Muscle layer of colon (tissue), 2 donors: ENCODE measurements around the gene COPS9.

ENCODE experiments used
- H3K27ac ChIP-seq: one replicate; pipeline ENCODE4 v1.7.0; 2013; ENCODE audit warnings: low read depth, mild to moderate bottlenecking, low read length, moderate library complexity
- H3K27me3 ChIP-seq, 2 donors: one replicate each; pipeline ENCODE4 v1.7.0; 2013; ENCODE audit warnings: low read length in 2 of 2, mild to moderate bottlenecking in 2 of 2; ENCODE audit not compliant: insufficient read depth in 2 of 2, control insufficient read depth in 1 of 2
- H3K36me3 ChIP-seq: one replicate; pipeline ENCODE4 v1.7.0; 2013; ENCODE audit warnings: mild to moderate bottlenecking, low read length; ENCODE audit not compliant: insufficient read depth
- H3K4me1 ChIP-seq: one replicate; pipeline ENCODE4 v1.7.0; 2013; ENCODE audit warnings: mild to moderate bottlenecking, low read length; ENCODE audit not compliant: insufficient read depth
- H3K4me3 ChIP-seq, 2 donors: one replicate each; pipeline ENCODE4 v1.7.0; 2013; ENCODE audit warnings: low read length in 2 of 2, low read depth in 1 of 2, mild to moderate bottlenecking in 1 of 2, moderate library complexity in 1 of 2
- H3K9ac ChIP-seq: one replicate; pipeline ENCODE4 v1.7.0; 2013; ENCODE audit warnings: low read length
- H3K9me3 ChIP-seq: one replicate; pipeline ENCODE4 v1.7.0; 2013; ENCODE audit warnings: mild to moderate bottlenecking, low read length
- donor health status: abdominal sarcoma.
- donor health status: Adenocarcinoma of cecum.

The COPS9 gene

GRCh38 chr2:240121675-240122074 lies 14.4 kb downstream of the COPS9 start:
- Histone ChIP-seq H3K27me3 (no peaks in the 10 kb centered on the region), H3K4me3 (no peak overlapping the region), H3K9ac (no peak overlapping the region), H3K36me3 (no peaks in the 10 kb centered on the region), H3K27ac (no peak overlapping the region), H3K9me3 (no peaks in the 10 kb centered on the region), H3K4me1 (no peaks in the 10 kb centered on the region)

- Histone ChIP-seq H3K36me3 (no peaks in the 10 kb centered on the region), H3K27me3 (no peaks in the 10 kb centered on the region), H3K4me3 (no peak overlapping the region), H3K9ac (no peak overlapping the region), H3K4me1 (no peaks in the 10 kb centered on the region), H3K9me3 (no peaks in the 10 kb centered on the region), H3K27ac (no peak overlapping the region)
Measured at GRCh38 chr2:240121190-240121589, 14.9 kb downstream of the COPS9 start.

- Histone ChIP-seq H3K27ac (no peak overlapping the region), H3K36me3 (no peaks in the 10 kb centered on the region), H3K9me3 (no peaks in the 10 kb centered on the region), H3K27me3 (peaks cover 0 to 6% of the 10 kb centered on the region in 2 donors), H3K4me1 (no peaks in the 10 kb centered on the region), H3K9ac (no peak overlapping the region), H3K4me3 (no peak overlapping the region)
Measured at GRCh38 chr2:240114233-240114632, 21.9 kb downstream of the COPS9 start.

- H3K9ac ChIP-seq, result no peak overlapping the region
- H3K9me3 ChIP-seq, result no peaks in the 10 kb centered on the region
- H3K4me3 ChIP-seq, result no peak overlapping the region
- no peaks in the 10 kb centered on the region for H3K36me3 ChIP-seq
- H3K4me1 ChIP-seq, result no peaks in the 10 kb centered on the region
- no peak overlapping the region for H3K27ac ChIP-seq
- peaks cover 0 to 6% of the 10 kb centered on the region in 2 donors for H3K27me3 ChIP-seq
Measured at GRCh38 chr2:240112914-240113690, 23.0 kb downstream of the COPS9 start.

- no peaks in the 10 kb centered on the region for H3K36me3 ChIP-seq
- H3K9me3 ChIP-seq, result no peaks in the 10 kb centered on the region
- peaks cover 0 to 6% of the 10 kb centered on the region in 2 donors for H3K27me3 ChIP-seq
- no peak overlapping the region for H3K9ac ChIP-seq
- no peak overlapping the region for H3K27ac ChIP-seq
- H3K4me3 ChIP-seq, result no peak overlapping the region
- H3K4me1 ChIP-seq, result no peaks in the 10 kb centered on the region
Measured at GRCh38 chr2:240111253-240111652, 24.9 kb downstream of the COPS9 start.

- no peaks in the 10 kb centered on the region for H3K4me1 ChIP-seq
- no peak overlapping the region for H3K27ac ChIP-seq
- H3K36me3 ChIP-seq, result no peaks in the 10 kb centered on the region
- no peak overlapping the region for H3K9ac ChIP-seq
- H3K27me3 ChIP-seq, result peaks cover 0 to 11% of the 10 kb centered on the region in 2 donors
- no peaks in the 10 kb centered on the region for H3K9me3 ChIP-seq
- H3K4me3 ChIP-seq, result no peak overlapping the region
Measured at GRCh38 chr2:240109386-240109785, 26.7 kb downstream of the COPS9 start.

GRCh38 chr2:240107477-240107796 lies 28.7 kb downstream of the COPS9 start:
- H3K4me3 ChIP-seq, result no peak overlapping the region
- H3K27ac ChIP-seq, result no peak overlapping the region
- no peaks in the 10 kb centered on the region for H3K9me3 ChIP-seq
- peaks cover 0 to 5% of the 10 kb centered on the region in 2 donors for H3K27me3 ChIP-seq
- no peaks in the 10 kb centered on the region for H3K36me3 ChIP-seq
- H3K9ac ChIP-seq, result no peak overlapping the region
- H3K4me1 ChIP-seq, result no peaks in the 10 kb centered on the region

- H3K36me3 ChIP-seq, result no peaks in the 10 kb centered on the region
- peaks cover 0 to 4% of the 10 kb centered on the region in 2 donors for H3K27me3 ChIP-seq
- H3K4me3 ChIP-seq, result no peak overlapping the region
- no peaks in the 10 kb centered on the region for H3K4me1 ChIP-seq
- H3K27ac ChIP-seq, result no peak overlapping the region
- no peaks in the 10 kb centered on the region for H3K9me3 ChIP-seq
- no peak overlapping the region for H3K9ac ChIP-seq
Measured at GRCh38 chr2:240106765-240107476, 29.2 kb downstream of the COPS9 start.

GRCh38 chr2:240105982-240106381 lies 30.1 kb downstream of the COPS9 start:
- Histone ChIP-seq H3K4me1 (no peaks in the 10 kb centered on the region), H3K27ac (no peak overlapping the region), H3K27me3 (peaks cover 0 to 4% of the 10 kb centered on the region in 2 donors), H3K4me3 (no peak overlapping the region), H3K9me3 (no peaks in the 10 kb centered on the region), H3K36me3 (no peaks in the 10 kb centered on the region), H3K9ac (no peak overlapping the region)

- Histone ChIP-seq H3K9ac (no peak overlapping the region), H3K9me3 (no peaks in the 10 kb centered on the region), H3K36me3 (no peaks in the 10 kb centered on the region), H3K27me3 (peaks cover 0 to 4% of the 10 kb centered on the region in 2 donors), H3K27ac (no peak overlapping the region), H3K4me1 (no peaks in the 10 kb centered on the region), H3K4me3 (no peak overlapping the region)
Measured at GRCh38 chr2:240103136-240103535, 33.0 kb downstream of the COPS9 start.

GRCh38 chr2:240098349-240098748 lies 37.8 kb downstream of the COPS9 start:
- no peaks in the 10 kb centered on the region for H3K9me3 ChIP-seq
- H3K36me3 ChIP-seq, result no peaks in the 10 kb centered on the region
- H3K4me1 ChIP-seq, result no peaks in the 10 kb centered on the region
- H3K27ac ChIP-seq, result no peak overlapping the region
- peaks cover 8 to 24% of the 10 kb centered on the region in 2 donors for H3K27me3 ChIP-seq
- H3K9ac ChIP-seq, result no peak overlapping the region
- no peak overlapping the region for H3K4me3 ChIP-seq
